GM23338 (cell line): ENCODE results near the gene PDE3A. TPM values are rescaled to one million over a fixed set of nuclear protein-coding genes. Genes with fewer than 3 reads are reported as not detected.

ENCODE experiments used
- ATAC-seq: fragments of 200-7000 bp; cut with Tn5 transposase; 3 replicates; pipeline ENCODE4 v1.9.1; 2020
- DNase-seq: peaks from one replicate; pipeline ENCODE4 v3.0.0-alpha.2; 2015; ENCODE audit warnings: low spot score
- H2AFZ ChIP-seq: fragments of 200-600 bp; sonication (generic); 2 replicates; pipeline ENCODE4 v1.8.0; 2016; ENCODE audit warnings: antibody characterized with exemption, mild to moderate bottlenecking, moderate library complexity
- H3F3A ChIP-seq: fragments of 200-600 bp; sonication (generic); replicated peaks from 2 replicates; pipeline ENCODE4 v1.8.0; 2017; ENCODE audit warnings: antibody characterized with exemption, mixed run types, low read depth
- H3K27ac ChIP-seq: fragments of 200-600 bp; sonication (generic); 2 replicates; pipeline ENCODE4 v1.6.1; 2016; ENCODE audit warnings: low read depth
- H3K27me3 ChIP-seq: fragments of 200-600 bp; sonication (generic); 2 replicates; pipeline ENCODE4 v1.8.0; 2016; ENCODE audit warnings: mild to moderate bottlenecking, mixed run types, moderate library complexity; ENCODE audit not compliant: insufficient read depth
- H3K36me3 ChIP-seq: fragments of 200-600 bp; sonication (generic); 2 replicates; pipeline ENCODE4 v1.8.0; 2016; ENCODE audit warnings: mild to moderate bottlenecking; ENCODE audit not compliant: insufficient read depth
- H3K4me1 ChIP-seq: fragments of 200-600 bp; sonication (generic); 2 replicates; pipeline ENCODE4 v1.8.0; 2016; ENCODE audit warnings: mild to moderate bottlenecking, moderate library complexity; ENCODE audit not compliant: insufficient read depth
- H3K4me2 ChIP-seq: fragments of 200-600 bp; sonication (generic); 2 replicates; pipeline ENCODE4 v1.7.1; 2017; ENCODE audit warnings: mixed run types
- H3K4me3 ChIP-seq: fragments of 200-600 bp; sonication (generic); 2 replicates; pipeline ENCODE4 v1.6.1; 2016; ENCODE audit warnings: mixed run types
- H3K79me2 ChIP-seq: fragments of 200-600 bp; sonication (generic); replicated peaks from 2 replicates; pipeline ENCODE4 v1.8.0; 2017; ENCODE audit warnings: mild to moderate bottlenecking; ENCODE audit not compliant: insufficient read depth
- H3K9me2 ChIP-seq: fragments of 200-600 bp; sonication (generic); 2 replicates; pipeline ENCODE4 v1.8.0; 2017; ENCODE audit not compliant: insufficient read depth
- H4K20me1 ChIP-seq: fragments of 200-600 bp; sonication (generic); replicated peaks from 2 replicates; pipeline ENCODE4 v1.8.0; 2017; ENCODE audit warnings: mild to moderate bottlenecking; ENCODE audit not compliant: insufficient read depth
- H3K27ac Mint-ChIP-seq: 2 replicates; pipeline ENCODE4 v1.8.0; 2020; ENCODE audit warnings: inconsistent platforms, mild to moderate bottlenecking, moderate library complexity, mixed read lengths
- H3K27me3 Mint-ChIP-seq: 3 replicates; pipeline ENCODE4 v1.8.0; 2022; ENCODE audit warnings: low read depth, mild to moderate bottlenecking, moderate library complexity, mixed read lengths, inconsistent platforms; ENCODE audit not compliant: insufficient read depth, poor library complexity
- H3K36me3 Mint-ChIP-seq: 3 replicates; pipeline ENCODE4 v1.8.0; 2021; ENCODE audit warnings: low read depth, mild to moderate bottlenecking, inconsistent platforms, moderate library complexity, mixed read lengths
- H3K4me1 Mint-ChIP-seq: 3 replicates; pipeline ENCODE4 v1.8.0; 2020; ENCODE audit warnings: mild to moderate bottlenecking, inconsistent platforms, mixed read lengths
- H3K4me3 Mint-ChIP-seq: 3 replicates; pipeline ENCODE4 v1.8.0; 2021; ENCODE audit warnings: moderate library complexity, mild to moderate bottlenecking, inconsistent platforms, mixed read lengths
- H3K9me3 Mint-ChIP-seq: 3 replicates; pipeline ENCODE4 v1.8.0; 2020; ENCODE audit warnings: moderate library complexity, mild to moderate bottlenecking, inconsistent platforms, mixed read lengths
- CREB1 ChIP-seq: fragments of 250-450 bp; sonication (Bioruptor Pico); IDR thresholded peaks from 2 replicates; pipeline ENCODE4 v1.5.0; 2020; ENCODE audit warnings: low read depth, mild to moderate bottlenecking, moderate library complexity
- ETS1 ChIP-seq: IDR thresholded peaks from 2 replicates; pipeline ENCODE4 v1.6.1; 2016; ENCODE audit warnings: antibody characterized with exemption
- EZH2 ChIP-seq: fragments of 200-600 bp; sonication (generic); IDR thresholded peaks from one replicate; pipeline ENCODE4 v1.8.0; 2017; ENCODE audit warnings: antibody characterized with exemption, mild to moderate bottlenecking, low read depth; ENCODE audit not compliant: unreplicated experiment
- JUNB ChIP-seq: IDR thresholded peaks from one replicate; pipeline ENCODE4 v1.6.1; 2016; ENCODE audit warnings: antibody characterized with exemption; ENCODE audit not compliant: unreplicated experiment
- NANOG ChIP-seq: IDR thresholded peaks from 2 replicates; pipeline ENCODE4 v1.6.1; 2016; ENCODE audit warnings: antibody characterized with exemption, borderline replicate concordance
- POLR2AphosphoS5 ChIP-seq: IDR thresholded peaks from 2 replicates; pipeline ENCODE4 v1.6.1; 2016; ENCODE audit warnings: antibody characterized with exemption, low read depth
- STAT1 ChIP-seq: IDR thresholded peaks from one replicate; pipeline ENCODE4 v1.6.1; 2016; ENCODE audit warnings: antibody characterized with exemption; ENCODE audit not compliant: unreplicated experiment
- ZNF114 ChIP-seq: fragments of 250-450 bp; sonication (Bioruptor Pico); IDR thresholded peaks from 2 replicates; pipeline ENCODE4 v1.5.0; 2020; ENCODE audit warnings: mild to moderate bottlenecking, moderate library complexity
- ZNF331 ChIP-seq: fragments of 250-450 bp; sonication (Bioruptor Pico); IDR thresholded peaks from 2 replicates; pipeline ENCODE4 v1.5.0; 2020; ENCODE audit warnings: low read depth, mild to moderate bottlenecking, moderate library complexity
- ZNF462 ChIP-seq: fragments of 250-450 bp; sonication (Bioruptor Pico); IDR thresholded peaks from 2 replicates; pipeline ENCODE4 v1.5.0; 2020; ENCODE audit warnings: mild to moderate bottlenecking, moderate library complexity
- polyA plus RNA-seq: library from polyadenylated mRNA; unstranded; fragments of >200 nt; fragmentation: Nextera tagmentation; extraction: Ambion mirVana; gene quantifications from 2 replicates; pipeline ENCODE4 v1.2.1, GENCODE V29; 2016
- total RNA-seq: library from RNA; depleted of rRNA; stranded (reverse); fragments of >200 nt; shearing (Covaris generic); gene quantifications from 2 replicates; pipeline ENCODE4 v1.2.3, GENCODE V29; 2014

Gene PDE3A
- total and polyA plus RNA-seq, 2 experiments from 2014 or later = 2.7 to 9.2 TPM

- Histone ChIP-seq H4K20me1 (no peaks in the 10 kb centered on the region), H3K36me3 (no peaks in the 10 kb centered on the region), H3K27me3 (no peaks in the 10 kb centered on the region), H3K4me1 (no peaks in the 10 kb centered on the region), H3K4me3 (no peak overlapping the region), H3F3A (no peaks in the 10 kb centered on the region), H3K27ac (no peak overlapping the region), H3K4me2 (no peak overlapping the region), H2AFZ (no peak overlapping the region), H3K79me2 (no peaks in the 10 kb centered on the region), H3K9me2 (no peaks in the 10 kb centered on the region)
- no peak overlapping the region for H3K4me3 Mint-ChIP-seq
- TF ChIP-seq JUNB (no peak), ZNF331 (CRISPR knock-in tag) (no peak)
- H3K4me1 Mint-ChIP-seq = peaks cover 6% of the 10 kb centered on the region; the same call in 2 of the 3 replicates
- no peak overlapping the region for H3K27ac Mint-ChIP-seq
- ATAC-seq (no peak), DNase-seq (no peak)
- no peaks in the 10 kb centered on the region for H3K9me3 Mint-ChIP-seq
- H3K36me3 Mint-ChIP-seq = no peaks in the 10 kb centered on the region
- peaks cover 2% of the 10 kb centered on the region for H3K27me3 Mint-ChIP-seq
Measured at GRCh38 chr12:20716985-20717384, 348.6 kb downstream of the PDE3A start.

GRCh38 chr12:20718294-20718693, 350.0 kb downstream of the PDE3A start:
- no peaks in the 10 kb centered on the region for H3K4me1 ChIP-seq
- Mint-ChIP-seq H3K27ac (no peak overlapping the region), H3K4me1 (peaks cover 6% of the 10 kb centered on the region; the same call in 2 of the 3 replicates), H3K4me3 (no peak overlapping the region), H3K27me3 (peaks cover 2% of the 10 kb centered on the region), H3K9me3 (no peaks in the 10 kb centered on the region), H3K36me3 (no peaks in the 10 kb centered on the region)
- H3K4me3 ChIP-seq = no peak overlapping the region
- H2AFZ ChIP-seq = no peak overlapping the region
- no peak overlapping the region for H3K27ac ChIP-seq
- H4K20me1 ChIP-seq = no peaks in the 10 kb centered on the region
- no peaks in the 10 kb centered on the region for H3K79me2 ChIP-seq
- ATAC-seq = no peak
- DNase-seq = no peak
- H3K36me3 ChIP-seq = no peaks in the 10 kb centered on the region
- no peak for TF ChIP-seq POLR2AphosphoS5
- no peaks in the 10 kb centered on the region for H3K9me2 ChIP-seq
- no peaks in the 10 kb centered on the region for H3F3A ChIP-seq
- no peak overlapping the region for H3K4me2 ChIP-seq
- no peaks in the 10 kb centered on the region for H3K27me3 ChIP-seq

- Histone ChIP-seq H2AFZ (no peak overlapping the region), H4K20me1 (no peaks in the 10 kb centered on the region), H3K36me3 (no peaks in the 10 kb centered on the region), H3F3A (no peaks in the 10 kb centered on the region), H3K9me2 (no peaks in the 10 kb centered on the region), H3K4me2 (no peak overlapping the region), H3K4me3 (no peak overlapping the region), H3K27me3 (no peaks in the 10 kb centered on the region), H3K27ac (no peak overlapping the region), H3K4me1 (no peaks in the 10 kb centered on the region), H3K79me2 (no peaks in the 10 kb centered on the region)
- H3K4me3 Mint-ChIP-seq = no peak overlapping the region
- H3K4me1 Mint-ChIP-seq = no peaks in the 10 kb centered on the region
- H3K36me3 Mint-ChIP-seq = no peaks in the 10 kb centered on the region
- DNase-seq (no peak), ATAC-seq (no peak)
- H3K27me3 Mint-ChIP-seq = no peaks in the 10 kb centered on the region
- H3K9me3 Mint-ChIP-seq = no peaks in the 10 kb centered on the region
- no peak overlapping the region for H3K27ac Mint-ChIP-seq
- no peak for TF ChIP-seq EZH2
- TF ChIP-seq POLR2AphosphoS5 = no peak
- no peak for TF ChIP-seq NANOG
- TF ChIP-seq ZNF114 (CRISPR knock-in tag) = no peak
- TF ChIP-seq STAT1 = no peak
- TF ChIP-seq CREB1 (CRISPR knock-in tag) = no peak
- TF ChIP-seq ETS1 = no peak
- TF ChIP-seq ZNF462 (CRISPR knock-in tag) = no peak
- no peak for TF ChIP-seq JUNB
Measured at GRCh38 chr12:20722142-20722541, 353.8 kb downstream of the PDE3A start.
